GM10248 (cell line): ENCODE data around the gene BCAR3.

Experiments
- CTCF ChIA-PET: fragments of 300-600 bp; sonication (Branson Sonifier 250); formaldehyde crosslinking; extraction: SDS; loops from one replicate; lab custom pipeline; 2021; ENCODE audit warnings: antibody characterized with exemption; lab: Yijun Ruan, JAX
- POLR2A ChIA-PET: fragments of 350-650 bp; sonication (Branson Sonifier 250); formaldehyde crosslinking; extraction: SDS; loops from one replicate; lab custom pipeline; 2020; ENCODE audit warnings: antibody characterized with exemption; lab: Yijun Ruan, JAX
- DNase-seq: peaks from one replicate; pipeline ENCODE4 v3.0.0; 2012; ENCODE audit errors: extremely low spot score
- TF ChIP-seq, protein P1 (sequence below): IDR thresholded peaks from 2 replicates; pipeline ENCODE4 v1.5.1; 2012; ENCODE audit warnings: mild to moderate bottlenecking, low read depth; ENCODE audit errors: extremely low read depth, missing control alignments, control extremely low read depth

Gene BCAR3

DNA sequence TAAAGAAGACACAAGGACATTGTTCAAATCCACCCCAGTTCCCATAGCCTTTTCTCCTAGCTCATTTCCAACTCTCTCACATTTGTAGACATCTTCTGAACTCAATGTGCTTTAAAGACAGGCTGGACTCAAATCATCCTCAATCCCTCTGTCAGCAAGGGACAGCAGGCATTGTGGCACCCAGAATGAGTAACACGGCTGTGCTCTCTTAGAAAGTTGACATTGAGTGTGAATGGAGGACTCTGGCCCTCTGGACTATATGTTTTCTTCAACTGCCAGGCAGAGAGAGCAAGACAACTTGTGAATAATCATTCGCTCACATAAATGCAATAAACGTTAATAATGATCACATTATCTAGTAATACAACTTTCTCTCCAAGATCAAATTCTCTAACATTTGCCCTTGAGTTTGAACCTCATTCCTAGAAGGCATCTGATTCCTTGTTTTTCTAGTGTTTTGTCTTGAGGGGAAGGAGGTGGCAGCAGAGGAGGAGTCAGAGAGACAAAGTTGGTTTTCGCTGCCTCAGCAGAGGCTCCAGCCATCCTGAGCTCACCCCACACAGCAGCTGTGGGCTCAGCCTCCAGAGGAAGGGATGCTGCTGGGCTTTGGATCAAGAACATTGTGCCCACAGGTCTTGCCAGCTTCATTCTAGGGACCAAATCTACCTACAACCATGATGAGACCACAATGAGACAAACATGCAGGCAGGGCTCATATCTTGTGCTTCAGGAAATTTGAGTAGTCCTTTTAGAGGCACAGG is 85.1 kb downstream of the BCAR3 start:
- no peak for DNase-seq
- TF ChIP-seq, protein P1, sequence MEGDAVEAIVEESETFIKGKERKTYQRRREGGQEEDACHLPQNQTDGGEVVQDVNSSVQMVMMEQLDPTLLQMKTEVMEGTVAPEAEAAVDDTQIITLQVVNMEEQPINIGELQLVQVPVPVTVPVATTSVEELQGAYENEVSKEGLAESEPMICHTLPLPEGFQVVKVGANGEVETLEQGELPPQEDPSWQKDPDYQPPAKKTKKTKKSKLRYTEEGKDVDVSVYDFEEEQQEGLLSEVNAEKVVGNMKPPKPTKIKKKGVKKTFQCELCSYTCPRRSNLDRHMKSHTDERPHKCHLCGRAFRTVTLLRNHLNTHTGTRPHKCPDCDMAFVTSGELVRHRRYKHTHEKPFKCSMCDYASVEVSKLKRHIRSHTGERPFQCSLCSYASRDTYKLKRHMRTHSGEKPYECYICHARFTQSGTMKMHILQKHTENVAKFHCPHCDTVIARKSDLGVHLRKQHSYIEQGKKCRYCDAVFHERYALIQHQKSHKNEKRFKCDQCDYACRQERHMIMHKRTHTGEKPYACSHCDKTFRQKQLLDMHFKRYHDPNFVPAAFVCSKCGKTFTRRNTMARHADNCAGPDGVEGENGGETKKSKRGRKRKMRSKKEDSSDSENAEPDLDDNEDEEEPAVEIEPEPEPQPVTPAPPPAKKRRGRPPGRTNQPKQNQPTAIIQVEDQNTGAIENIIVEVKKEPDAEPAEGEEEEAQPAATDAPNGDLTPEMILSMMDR = no peak

DNA sequence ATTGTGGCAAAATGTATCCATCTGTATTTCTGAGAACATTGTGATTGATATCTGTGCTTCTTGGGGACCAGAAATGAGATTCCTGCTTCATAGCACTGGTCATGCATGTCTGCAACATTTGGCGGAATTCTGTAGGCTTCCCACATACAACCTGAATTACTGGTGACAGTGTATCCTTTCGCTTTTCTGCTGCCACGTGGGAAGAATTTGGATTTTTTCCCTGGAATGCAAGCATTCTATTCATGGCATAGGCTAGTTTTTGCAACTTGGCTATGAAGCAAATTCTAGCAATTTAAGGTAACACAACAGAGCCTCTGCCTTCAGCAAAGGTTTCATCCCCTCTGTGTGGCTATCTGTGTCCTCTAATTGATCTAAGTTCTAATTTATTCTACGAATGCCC is 85.9 kb downstream of the BCAR3 start:
- TF ChIP-seq, protein P1 = no peak
- POLR2A ChIA-PET = no interaction called here

More for the DNA sequence above, 85.1 kb downstream of the BCAR3 start:
- POLR2A ChIA-PET = no interaction called here
- CTCF ChIA-PET = no interaction called here

DNA sequence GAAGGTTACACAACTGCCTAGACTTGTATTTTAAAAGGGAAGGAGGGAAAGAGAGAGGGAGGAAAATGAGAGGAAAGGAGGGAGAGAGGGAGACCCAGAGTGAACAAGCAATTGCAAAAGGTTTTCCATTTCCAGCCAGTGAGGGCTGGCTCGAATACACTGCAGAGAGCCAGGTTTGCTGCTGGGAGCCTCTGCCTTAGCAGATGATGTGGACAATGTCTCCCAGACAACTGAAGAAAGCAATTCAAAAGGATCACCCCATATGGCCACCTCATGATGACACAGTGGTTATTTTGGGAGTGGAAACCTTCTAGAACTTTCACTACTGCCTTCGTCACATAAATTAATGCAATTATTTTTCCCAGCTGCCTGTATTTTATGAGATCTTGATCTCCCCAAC is 86.4 kb downstream of the BCAR3 start:
- POLR2A ChIA-PET = no interaction called here
- TF ChIP-seq, protein P1 = no peak

More for the DNA sequence above, 85.9 kb downstream of the BCAR3 start:
- CTCF ChIA-PET = no interaction called here
- DNase-seq = no peak

DNA sequence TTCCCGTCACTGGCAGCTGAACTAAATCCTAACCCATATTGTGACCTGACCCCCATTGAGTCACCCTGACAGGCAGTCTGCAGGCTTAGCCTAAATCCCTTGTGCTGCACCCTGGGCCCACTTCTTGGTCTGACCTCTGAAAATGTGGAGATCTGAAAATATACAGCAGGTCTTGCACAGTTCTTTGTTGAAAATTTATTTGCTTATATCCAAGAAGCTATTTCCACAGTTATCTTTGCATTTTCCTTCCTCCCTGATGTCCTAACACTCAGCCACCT is 87.1 kb downstream of the BCAR3 start:
- TF ChIP-seq, protein P1 = no peak
- no peak for DNase-seq
- ChIA-PET POLR2A (no interaction called here), CTCF (no interaction called here)

More for the DNA sequence above, 86.4 kb downstream of the BCAR3 start:
- DNase-seq = no peak
- CTCF ChIA-PET = no interaction called here

DNA sequence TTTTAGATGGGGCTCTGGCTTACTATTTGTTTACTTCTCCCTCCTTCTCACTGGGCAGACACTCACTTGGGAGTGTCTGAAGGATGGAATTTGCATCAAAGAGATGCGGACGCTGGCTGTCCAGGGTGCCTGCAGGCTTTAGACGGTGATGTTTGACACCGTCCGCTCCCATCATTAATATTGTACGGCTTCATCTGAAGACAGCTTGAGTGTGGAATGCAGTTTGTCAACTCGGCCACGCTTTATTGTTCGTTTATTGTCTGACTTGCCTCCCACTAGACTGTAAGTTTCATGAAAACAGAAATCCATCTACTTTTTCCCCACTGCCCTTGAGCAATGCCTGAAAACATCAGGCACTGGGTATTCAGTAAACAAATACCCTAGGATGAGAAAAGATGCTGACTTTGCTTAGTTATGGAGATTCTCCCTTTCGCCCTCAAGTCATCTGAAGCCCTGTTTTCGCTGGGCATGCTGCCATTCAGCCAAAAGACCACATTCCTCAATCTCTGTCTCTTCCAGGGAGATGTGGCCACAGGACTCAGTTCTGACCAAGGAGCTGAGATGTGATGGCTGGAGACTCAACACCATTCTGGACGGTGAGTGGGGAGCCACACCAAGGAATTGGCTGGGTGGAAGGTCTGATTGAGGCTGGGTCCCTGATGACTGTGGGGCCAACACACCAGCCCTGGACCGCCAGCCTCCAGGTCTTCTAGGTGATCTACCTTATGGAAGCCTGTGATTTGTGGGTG is 87.6 kb downstream of the BCAR3 start:
- ChIA-PET CTCF (interaction anchor here (0.9 kb wide), 1 partner anchor 220 kb away, joined by 3 read pairs; no protein-coding TSS in a partner anchor), POLR2A (no interaction called here)
- DNase-seq = no peak
- TF ChIP-seq, protein P1 = no peak

DNA sequence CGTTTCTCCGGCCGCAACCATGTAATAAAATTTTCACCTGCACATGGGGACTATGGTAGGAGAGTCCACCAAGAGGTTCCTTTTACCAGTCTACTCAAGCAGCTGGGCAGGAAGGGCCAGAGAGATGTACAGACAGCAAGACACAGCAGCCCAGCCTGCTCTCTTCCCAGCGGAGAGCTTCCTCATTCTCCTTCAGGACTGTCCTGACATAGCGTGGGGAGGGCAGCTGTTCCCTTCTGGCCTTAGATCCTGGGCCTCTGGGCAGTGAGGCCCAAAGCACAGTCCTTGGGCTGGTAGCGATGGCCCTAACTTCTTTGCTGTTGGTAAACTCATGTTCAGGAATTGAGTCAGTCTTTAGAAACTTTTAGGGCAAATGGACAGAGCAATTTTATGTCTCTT is 89.1 kb downstream of the BCAR3 start:
- DNase-seq = no peak
- TF ChIP-seq, protein P1 = no peak
- ChIA-PET CTCF (interaction anchor here (0.9 to 1.6 kb wide), 7 partner anchors 10 to 221 kb away, joined by 3 to 6 read pairs (median 4); no protein-coding TSS in a partner anchor), POLR2A (no interaction called here)
